GM18907 (cell line): ENCODE results near the gene USP7.
"Not testable (repeated sequence)": the region's sequence is repeated elsewhere in the genome, so short reads cannot be mapped to it uniquely, and the experiment has no call there.

Source experiments
- ATAC-seq: cut with Tn5 transposase; IDR thresholded peaks from one replicate; pipeline ENCODE4 v1.9.1; 2021; ENCODE audit warnings: mild to moderate bottlenecking, moderate library complexity; ENCODE audit not compliant: unreplicated experiment

Gene USP7

GRCh38 chr16:8963821-8964441 lies at the start of gene USP7:
USP7 (minus strand) TSS chr16:8963906; CDS start chr16:8963285, 621 bp downstream.
- ATAC-seq = peak; percentile 76

- ATAC-seq = no peak
Observed at GRCh38 chr16:9013508-9013864, 49.8 kb upstream of the USP7 start.

GRCh38 chr16:9012848-9013507 lies 49.3 kb upstream of the USP7 start:
- no peak for ATAC-seq

DNA sequence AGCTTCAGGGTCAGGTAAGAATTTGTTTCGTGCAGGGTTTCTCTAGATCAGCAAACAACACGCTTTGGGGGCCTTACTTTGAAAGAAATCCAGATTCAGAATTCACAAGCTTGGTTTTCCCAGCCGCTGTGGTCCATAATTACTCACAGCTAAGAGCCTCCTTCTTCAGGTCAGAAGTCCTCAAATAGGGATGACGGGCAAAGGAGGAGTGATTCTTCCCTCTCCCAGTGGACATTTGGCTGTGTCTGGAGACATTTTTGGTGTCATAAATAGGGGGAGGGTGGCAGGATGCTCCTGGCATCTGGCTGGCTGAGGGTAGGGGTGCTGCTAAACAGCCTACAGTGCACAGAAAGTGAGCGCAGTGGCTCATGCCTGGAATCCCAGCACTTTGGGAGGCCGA lies 48.6 kb upstream of the USP7 start:
- ATAC-seq = no peak

DNA sequence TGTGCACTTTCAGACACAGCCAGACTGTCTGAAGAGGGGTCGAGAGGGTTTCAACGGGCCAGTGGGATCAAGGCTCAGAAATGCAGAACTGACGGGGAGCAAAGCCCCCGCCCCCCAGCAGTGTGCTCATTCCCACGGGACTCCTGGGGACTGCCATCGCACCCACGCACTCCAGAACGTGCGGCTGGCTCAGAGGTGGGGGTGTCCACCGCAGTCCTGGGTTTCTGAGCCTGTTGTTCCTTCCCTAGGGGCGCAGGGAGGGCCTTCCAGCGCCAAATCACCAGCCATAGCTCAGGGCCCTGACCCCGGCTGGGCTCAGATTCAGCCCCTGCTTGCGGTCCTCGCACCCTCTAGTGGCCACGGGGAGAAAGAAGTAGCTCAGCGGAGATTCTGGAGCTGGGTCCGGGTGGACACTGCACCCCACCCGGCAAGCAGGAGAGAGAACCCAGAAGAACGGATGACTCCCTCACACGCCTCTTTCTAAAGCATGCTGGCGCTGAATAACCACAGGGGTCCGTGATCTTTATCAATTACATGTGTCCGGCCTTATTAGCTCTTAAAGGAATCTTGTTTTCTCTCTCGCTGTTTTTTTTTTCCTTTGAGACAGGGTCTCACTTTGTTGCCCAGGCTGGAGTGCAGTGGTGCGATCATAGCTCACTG lies 45.0 kb upstream of the USP7 start:
- peak; percentile 85 for ATAC-seq

- no peak for ATAC-seq
Observed at GRCh38 chr16:9007177-9007794, 43.6 kb upstream of the USP7 start.

DNA sequence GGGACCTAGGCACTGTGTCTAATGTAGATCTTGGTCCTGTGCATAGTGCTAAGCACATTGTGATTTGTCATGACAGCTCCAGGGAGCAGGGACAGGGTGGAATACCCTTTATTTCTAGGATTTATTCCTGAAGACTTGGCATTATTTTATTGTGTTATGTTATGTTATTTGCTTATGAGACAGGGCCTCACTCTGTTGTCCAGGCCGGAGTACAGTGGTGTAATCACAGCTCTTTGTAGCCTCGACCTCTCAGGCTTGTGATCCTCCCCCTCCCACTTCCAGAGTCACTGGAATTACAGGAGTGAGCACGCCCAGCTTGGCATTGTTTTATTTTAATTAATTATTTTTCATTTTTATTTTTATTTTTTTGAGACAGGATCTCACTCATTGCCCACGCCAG lies 40.5 kb upstream of the USP7 start:
- ATAC-seq = no peak

DNA sequence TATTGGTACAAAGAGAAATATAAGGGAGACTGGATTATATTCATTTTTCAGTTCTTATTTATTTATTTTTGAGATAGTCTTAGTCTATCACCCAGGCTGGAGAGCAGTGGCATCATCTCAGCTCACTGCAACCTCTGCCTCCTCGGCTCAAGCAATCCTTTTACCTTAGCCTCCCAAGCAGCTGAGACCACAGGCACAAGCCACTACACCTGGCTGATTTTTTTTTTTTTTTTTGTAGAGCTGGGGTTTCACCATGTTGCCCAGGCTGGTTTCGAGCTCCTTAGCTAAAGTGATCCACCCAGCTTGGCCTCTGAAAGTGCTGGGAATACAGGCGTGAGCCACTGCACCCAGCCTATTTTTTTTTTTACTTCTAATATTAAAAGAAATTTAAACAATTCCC lies 40.1 kb upstream of the USP7 start:
- ATAC-seq = no peak

- no peak for ATAC-seq
Observed at GRCh38 chr16:9003322-9003721, 39.6 kb upstream of the USP7 start.

DNA sequence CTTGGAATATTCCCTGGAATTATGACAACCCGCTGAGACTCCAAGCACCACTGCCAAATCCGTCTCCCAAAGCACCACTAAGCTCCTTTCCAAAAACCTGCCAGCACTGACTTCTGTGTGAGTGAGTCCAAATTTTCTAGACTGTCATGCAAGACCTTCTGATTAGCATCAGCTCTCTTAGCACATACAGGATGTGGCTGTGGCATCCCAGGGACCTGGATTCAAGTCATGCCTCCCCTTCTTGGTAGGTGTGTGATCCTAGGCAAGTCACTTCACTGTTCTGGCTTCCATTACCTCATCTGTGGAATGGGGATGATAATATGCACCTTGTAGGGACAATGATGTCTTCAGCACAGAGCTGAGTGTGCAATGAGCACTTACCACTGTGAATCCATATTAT lies 38.3 kb upstream of the USP7 start:
- ATAC-seq = no peak

- ATAC-seq = no peak
Observed at GRCh38 chr16:9000664-9001063, 37.0 kb upstream of the USP7 start.

GRCh38 chr16:8999800-9000199 lies 36.1 kb upstream of the USP7 start:
- ATAC-seq = no peak

DNA sequence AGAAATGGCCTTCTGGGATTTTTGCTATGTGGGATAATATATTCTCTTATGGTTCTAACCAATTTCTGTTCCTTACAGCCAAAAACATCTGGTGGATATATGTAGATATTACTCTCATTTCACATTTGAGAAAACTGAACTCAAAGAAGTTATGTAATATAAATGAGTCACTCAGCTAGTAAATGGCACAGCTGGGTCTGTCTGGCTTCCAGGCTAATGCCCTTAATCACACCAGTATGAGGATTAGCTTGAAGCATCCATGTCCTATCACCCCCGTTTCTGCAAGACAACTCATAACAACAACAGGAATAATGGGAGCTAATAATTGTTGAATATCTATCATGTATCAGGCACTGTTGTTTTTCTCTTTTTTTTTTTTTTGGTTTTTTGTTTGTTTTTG lies 34.4 kb upstream of the USP7 start:
- no peak for ATAC-seq

DNA sequence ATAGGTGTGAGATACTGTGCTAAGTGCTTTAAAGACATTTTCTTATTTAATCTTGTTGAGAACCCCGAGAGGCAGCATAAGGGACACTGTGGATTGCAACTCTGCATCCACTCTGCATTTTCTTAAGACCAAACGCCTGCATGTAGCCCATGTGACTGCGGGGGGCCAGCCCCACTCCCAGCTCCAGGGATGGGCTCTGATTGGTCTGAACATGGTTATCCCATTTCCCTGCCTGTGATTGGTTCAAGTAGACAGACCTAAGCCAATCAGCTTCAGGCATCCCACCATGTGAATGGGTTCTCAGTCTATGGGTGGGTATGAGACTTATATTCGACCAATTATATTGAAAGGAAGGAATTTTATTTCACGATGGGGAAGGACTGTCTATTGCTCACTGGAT lies 33.2 kb upstream of the USP7 start:
- ATAC-seq = no peak

DNA sequence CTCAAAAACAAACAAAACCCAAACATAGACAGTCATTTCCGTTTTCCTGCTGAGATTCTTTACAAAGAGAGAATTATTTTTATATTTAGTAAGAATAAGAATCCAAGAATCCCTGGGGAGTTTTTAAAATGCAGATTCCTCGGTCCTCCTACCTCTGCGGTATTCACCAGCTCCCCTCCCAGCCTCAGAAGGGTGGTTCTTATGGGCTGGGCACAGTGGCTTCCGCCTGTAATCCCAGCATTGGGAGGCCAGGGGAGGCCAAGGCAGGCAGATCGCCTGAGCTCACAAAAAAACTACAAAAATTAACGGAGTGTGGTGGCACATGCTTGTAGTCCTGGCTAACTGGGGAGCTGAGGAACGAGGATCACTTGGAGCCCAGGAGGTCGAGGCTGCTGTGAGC lies 26.7 kb upstream of the USP7 start:
- no peak for ATAC-seq

DNA sequence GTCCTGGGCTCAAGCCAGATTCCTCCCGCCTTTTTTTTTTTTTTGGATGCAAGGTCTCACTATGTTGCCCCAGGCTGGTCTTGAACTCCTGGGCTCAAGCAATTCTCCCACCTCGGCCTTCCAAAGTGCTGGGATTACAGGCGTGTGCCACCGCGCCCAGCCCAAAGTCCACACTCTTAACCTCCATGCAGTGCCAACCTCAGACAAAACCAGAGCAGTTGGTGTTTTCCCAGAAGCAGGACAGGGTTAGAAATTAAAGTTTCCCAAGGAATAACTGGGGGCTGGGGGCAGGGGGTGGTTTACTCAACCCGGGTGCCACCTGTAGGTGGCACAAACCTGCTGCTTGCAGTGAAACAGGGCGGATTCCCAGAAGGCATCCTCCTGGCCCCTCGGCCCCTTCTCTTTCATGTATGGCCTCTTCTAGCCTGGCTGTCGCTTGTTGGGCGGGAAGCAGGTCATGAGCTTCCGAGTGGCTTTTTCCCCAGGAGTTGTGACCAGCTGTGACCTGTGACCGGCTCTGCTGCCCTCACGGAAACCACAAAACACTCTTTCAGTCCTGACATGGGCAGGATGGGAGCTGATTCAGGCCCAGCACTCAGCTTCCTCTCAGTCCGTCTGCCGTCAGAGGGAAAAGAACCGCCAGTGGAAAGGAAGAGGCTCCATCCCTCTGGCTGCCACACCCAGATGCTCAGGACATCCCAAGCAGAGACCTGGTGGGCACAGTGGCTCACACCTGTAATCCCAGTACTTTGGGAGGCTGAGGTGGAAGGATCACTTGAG lies 25.6 kb upstream of the USP7 start:
- no peak for ATAC-seq

- ATAC-seq = no peak
Observed at GRCh38 chr16:8986818-8987191, 23.1 kb upstream of the USP7 start.

DNA sequence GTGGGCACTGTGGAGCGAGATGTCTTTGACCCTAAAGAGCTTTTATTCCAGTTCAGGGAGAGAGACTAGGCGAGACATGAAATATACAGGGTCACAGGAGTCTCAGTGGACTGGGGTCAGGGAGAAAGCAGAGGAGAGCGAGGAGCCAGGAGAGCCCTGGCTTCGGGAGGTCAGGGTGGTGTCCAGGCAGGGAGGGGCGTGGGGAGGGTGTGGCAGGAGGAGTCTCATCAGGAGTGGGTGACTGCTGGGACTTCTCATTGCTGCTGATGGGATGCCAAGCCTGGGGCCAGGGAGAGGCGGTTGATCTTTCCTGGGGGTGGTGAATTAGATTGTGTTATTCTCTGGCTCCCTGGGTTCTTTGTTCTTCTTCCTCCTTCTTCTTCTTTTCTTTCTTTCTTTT lies 22.4 kb upstream of the USP7 start:
- no peak for ATAC-seq

GRCh38 chr16:8982816-8983215 lies 19.1 kb upstream of the USP7 start:
- ATAC-seq = no peak

- ATAC-seq = not testable (repeated sequence)
Observed at GRCh38 chr16:8981901-8982300, 18.2 kb upstream of the USP7 start.

DNA sequence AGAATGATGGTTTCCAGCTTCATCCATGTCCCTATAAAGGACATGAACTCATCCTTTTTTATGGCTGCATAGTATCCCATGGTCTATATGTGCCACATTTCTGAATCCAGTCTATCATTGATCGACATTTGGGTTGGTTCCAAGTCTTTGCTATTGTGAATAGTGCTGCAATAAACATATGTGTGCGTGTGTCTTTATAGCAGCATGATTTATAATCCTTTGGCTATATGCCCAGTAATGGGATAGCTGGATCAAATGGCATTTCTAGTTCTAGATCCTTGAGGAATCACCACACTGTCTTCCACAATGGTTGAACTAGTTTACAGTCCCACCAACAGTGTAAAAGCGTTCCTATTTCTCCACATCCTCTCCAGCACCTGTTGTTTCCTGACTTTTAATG lies 12.5 kb upstream of the USP7 start:
- ATAC-seq = not testable (repeated sequence)
